ENCODE measurements around the gene ENDOV. TPM values are rescaled to one million over a fixed set of nuclear protein-coding genes. Genes with fewer than 3 reads are reported as not detected.
A peak's percentile ranks its signal among the peaks of the same experiment; 100 is the strongest.

Gene ENDOV
- total RNA-seq, 1 donor from 2014 or later, result 22.8 TPM

DNA sequence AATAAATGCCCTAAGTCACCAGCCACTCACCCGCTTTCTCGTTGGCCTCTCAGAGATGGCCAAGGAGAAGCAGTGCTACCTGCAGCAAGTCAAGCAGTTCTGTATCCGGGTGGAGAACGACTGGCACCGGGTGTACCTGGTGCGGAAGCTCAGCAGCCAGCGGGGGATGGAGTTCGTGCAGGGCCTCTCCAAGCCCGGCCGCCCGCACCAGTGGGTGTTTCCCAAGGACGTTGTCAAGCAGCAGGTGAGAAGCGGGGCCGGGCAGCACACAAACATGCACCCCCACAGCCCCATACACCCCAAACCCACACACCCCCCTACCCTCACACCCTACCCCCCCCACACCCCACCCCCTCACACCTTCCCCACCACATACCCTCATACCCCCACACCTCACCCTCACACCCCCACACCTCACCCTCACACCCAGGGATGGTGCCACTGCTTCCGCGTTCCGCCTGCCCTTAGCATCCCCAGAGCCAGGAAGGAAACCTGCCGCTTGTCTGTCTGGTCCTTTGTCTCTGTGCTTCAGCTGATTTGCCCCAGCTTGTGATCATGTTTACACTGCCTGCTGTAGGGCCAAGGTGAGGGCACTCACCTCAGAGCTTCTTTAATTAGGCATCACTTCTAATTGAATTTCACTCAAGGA lies 41.9 kb upstream of the ENDOV start:
- TF ChIP-seq, protein P1, sequence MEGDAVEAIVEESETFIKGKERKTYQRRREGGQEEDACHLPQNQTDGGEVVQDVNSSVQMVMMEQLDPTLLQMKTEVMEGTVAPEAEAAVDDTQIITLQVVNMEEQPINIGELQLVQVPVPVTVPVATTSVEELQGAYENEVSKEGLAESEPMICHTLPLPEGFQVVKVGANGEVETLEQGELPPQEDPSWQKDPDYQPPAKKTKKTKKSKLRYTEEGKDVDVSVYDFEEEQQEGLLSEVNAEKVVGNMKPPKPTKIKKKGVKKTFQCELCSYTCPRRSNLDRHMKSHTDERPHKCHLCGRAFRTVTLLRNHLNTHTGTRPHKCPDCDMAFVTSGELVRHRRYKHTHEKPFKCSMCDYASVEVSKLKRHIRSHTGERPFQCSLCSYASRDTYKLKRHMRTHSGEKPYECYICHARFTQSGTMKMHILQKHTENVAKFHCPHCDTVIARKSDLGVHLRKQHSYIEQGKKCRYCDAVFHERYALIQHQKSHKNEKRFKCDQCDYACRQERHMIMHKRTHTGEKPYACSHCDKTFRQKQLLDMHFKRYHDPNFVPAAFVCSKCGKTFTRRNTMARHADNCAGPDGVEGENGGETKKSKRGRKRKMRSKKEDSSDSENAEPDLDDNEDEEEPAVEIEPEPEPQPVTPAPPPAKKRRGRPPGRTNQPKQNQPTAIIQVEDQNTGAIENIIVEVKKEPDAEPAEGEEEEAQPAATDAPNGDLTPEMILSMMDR (IDR thresholded peaks at IDR 0.05), result no peak
- DNase-seq (ENCODE audit: low spot score), result peak; percentile 87
- no peaks in the 10 kb centered on the region for H3K4me1 Mint-ChIP-seq (ENCODE audit: low read depth)
- peaks cover 62% of the 10 kb centered on the region for H3K36me3 Mint-ChIP-seq (ENCODE audit: low read depth)
- no peak overlapping the region for H3K4me3 Mint-ChIP-seq (ENCODE audit: unreplicated experiment)
- no peak overlapping the region for H3K27ac Mint-ChIP-seq (ENCODE audit: unreplicated experiment)
- no peaks in the 10 kb centered on the region for H3K9me3 Mint-ChIP-seq (ENCODE audit: low read depth)
- H3K27me3 Mint-ChIP-seq (ENCODE audit: low read depth), result no peaks in the 10 kb centered on the region

- no peaks in the 10 kb centered on the region for H3K4me1 Mint-ChIP-seq (ENCODE audit: low read depth)
- H3K36me3 Mint-ChIP-seq (ENCODE audit: low read depth), result peaks cover 67% of the 10 kb centered on the region
- H3K4me3 Mint-ChIP-seq (ENCODE audit: unreplicated experiment), result no peak overlapping the region
- H3K27me3 Mint-ChIP-seq (ENCODE audit: low read depth), result no peaks in the 10 kb centered on the region
- H3K9me3 Mint-ChIP-seq (ENCODE audit: low read depth), result no peaks in the 10 kb centered on the region
- H3K27ac Mint-ChIP-seq (ENCODE audit: unreplicated experiment), result no peak overlapping the region
- TF ChIP-seq, protein P1 (IDR thresholded peaks at IDR 0.05), result no peak
- DNase-seq (ENCODE audit: low spot score), result peak; percentile 81
Observed at GRCh38 chr17:80374039-80374731, 40.8 kb upstream of the ENDOV start.

DNA sequence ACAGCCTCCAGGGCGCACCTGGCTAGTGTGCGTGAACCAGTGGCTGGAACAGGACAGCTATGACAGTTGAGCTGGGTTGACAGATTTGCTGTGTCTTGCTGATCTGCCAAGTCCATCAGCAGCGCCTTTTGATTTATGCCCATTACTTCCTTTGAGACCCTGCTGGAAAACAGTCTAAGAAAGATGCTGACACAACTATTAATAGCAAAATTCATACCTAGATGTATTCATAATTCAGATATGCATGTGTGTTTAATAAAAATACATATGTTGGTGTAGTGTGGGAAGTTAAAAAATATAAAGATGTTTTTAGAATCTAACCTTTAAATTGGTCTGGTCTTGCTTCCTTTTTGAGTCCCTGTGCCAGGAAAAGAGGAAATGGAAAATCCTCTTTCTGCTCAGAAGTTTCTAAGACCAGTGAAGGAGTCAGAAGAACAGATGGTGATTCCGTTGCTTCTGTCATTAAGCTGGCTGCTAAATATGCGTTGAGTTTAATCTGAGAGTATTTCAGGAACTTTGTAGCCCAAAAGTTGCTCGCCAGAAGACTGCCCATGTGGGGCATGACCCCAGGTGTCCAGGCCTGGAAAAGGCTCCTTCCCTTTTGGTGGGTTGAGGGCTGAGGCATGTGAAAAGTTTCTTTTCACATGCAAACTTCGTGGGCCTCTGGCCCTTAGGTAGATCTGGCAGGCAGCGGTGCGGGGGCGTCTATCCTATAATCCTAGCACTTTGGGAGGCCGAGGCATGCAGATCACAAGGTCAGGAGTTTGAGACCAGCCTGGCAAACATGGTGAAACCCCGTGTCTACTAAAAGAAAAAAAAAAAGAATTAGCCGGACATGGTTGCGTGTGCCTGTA lies 40.0 kb upstream of the ENDOV start:
- no peaks in the 10 kb centered on the region for H3K4me1 Mint-ChIP-seq (ENCODE audit: low read depth)
- H3K4me3 Mint-ChIP-seq (ENCODE audit: unreplicated experiment), result no peak overlapping the region
- H3K27me3 Mint-ChIP-seq (ENCODE audit: low read depth), result no peaks in the 10 kb centered on the region
- no peaks in the 10 kb centered on the region for H3K9me3 Mint-ChIP-seq (ENCODE audit: low read depth)
- H3K36me3 Mint-ChIP-seq (ENCODE audit: low read depth), result peaks cover 62% of the 10 kb centered on the region
- peak; percentile 33 for DNase-seq (ENCODE audit: low spot score)
- no peak overlapping the region for H3K27ac Mint-ChIP-seq (ENCODE audit: unreplicated experiment)
- TF ChIP-seq, protein P1 (IDR thresholded peaks at IDR 0.05), result no peak

GRCh38 chr17:80376531-80376930 lies 38.4 kb upstream of the ENDOV start:
- H3K4me1 Mint-ChIP-seq (ENCODE audit: low read depth), result no peaks in the 10 kb centered on the region

More at GRCh38 chr17:80376531-80376930, 38.4 kb upstream of the ENDOV start:
- Mint-ChIP-seq H3K27me3 (ENCODE audit: low read depth) (no peaks in the 10 kb centered on the region), H3K4me3 (ENCODE audit: unreplicated experiment) (no peak overlapping the region), H3K36me3 (ENCODE audit: low read depth) (peaks cover 64% of the 10 kb centered on the region), H3K9me3 (ENCODE audit: low read depth) (no peaks in the 10 kb centered on the region), H3K27ac (ENCODE audit: unreplicated experiment) (no peak overlapping the region)
- no peak for DNase-seq (ENCODE audit: low spot score)
- TF ChIP-seq, protein P1 (IDR thresholded peaks at IDR 0.05), result no peak
